ENCODE results near the gene SND1. TPM values are rescaled to one million over a fixed set of nuclear protein-coding genes. Genes with fewer than 3 reads are reported as not detected.

Gene SND1
- total and polyA plus RNA-seq, 12 donors: 58.9 to 266 (median 132) TPM

DNA sequence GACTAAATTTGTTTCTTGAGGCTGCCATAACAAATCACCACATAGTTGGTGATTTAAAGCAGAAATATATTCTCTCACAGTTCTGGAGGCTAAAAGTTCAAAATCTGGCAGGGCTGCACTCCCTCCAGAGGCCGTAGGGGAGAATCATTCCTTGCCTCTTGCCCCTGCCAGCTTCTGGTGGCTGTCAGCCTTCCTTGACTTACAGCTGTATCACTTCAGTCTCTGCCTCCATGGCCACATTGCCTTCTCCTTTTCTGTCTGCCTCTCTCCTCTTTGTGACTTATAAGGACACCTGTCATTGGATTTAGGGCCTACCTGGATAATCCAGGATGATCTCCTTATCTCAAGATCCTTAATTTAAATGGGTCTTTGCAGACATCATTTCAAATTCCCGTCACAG, 385.1 kb downstream of the SND1 start:
- no peak for TF ChIP-seq POLR2A (IDR thresholded peaks at IDR 0.05)
- TF ChIP-seq, protein P1, sequence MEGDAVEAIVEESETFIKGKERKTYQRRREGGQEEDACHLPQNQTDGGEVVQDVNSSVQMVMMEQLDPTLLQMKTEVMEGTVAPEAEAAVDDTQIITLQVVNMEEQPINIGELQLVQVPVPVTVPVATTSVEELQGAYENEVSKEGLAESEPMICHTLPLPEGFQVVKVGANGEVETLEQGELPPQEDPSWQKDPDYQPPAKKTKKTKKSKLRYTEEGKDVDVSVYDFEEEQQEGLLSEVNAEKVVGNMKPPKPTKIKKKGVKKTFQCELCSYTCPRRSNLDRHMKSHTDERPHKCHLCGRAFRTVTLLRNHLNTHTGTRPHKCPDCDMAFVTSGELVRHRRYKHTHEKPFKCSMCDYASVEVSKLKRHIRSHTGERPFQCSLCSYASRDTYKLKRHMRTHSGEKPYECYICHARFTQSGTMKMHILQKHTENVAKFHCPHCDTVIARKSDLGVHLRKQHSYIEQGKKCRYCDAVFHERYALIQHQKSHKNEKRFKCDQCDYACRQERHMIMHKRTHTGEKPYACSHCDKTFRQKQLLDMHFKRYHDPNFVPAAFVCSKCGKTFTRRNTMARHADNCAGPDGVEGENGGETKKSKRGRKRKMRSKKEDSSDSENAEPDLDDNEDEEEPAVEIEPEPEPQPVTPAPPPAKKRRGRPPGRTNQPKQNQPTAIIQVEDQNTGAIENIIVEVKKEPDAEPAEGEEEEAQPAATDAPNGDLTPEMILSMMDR (IDR thresholded peaks at IDR 0.05): no peak
- WGBS, 4 donors: 85 to 97% (median 92%) methylated on average over 2 of the region's 2 CpGs
- intact Hi-C loops (cut with DNase I): loop anchor here (5.0 to 10.0 kb wide), 3 partner anchors 98 to 322 kb away; no protein-coding TSS in a partner anchor

GRCh38 chr7:128037880-128038619, 386.1 kb downstream of the SND1 start:
- Histone ChIP-seq H3K4me3 (no peak overlapping the region), H3K36me3 (replicated peaks in 1 of 2) (no peaks in the 10 kb centered on the region), H3K9me3 (replicated peaks in 1 of 3) (no peaks in the 10 kb centered on the region), H3K4me1 (replicated peaks in 1 of 2) (peaks cover 7 to 16% of the 10 kb centered on the region in 2 donors), H3K27me3 (no peaks in the 10 kb centered on the region), H3K27ac (no peak overlapping the region)
- intact Hi-C loops (cut with DNase I): loop anchor here (5.0 to 10.0 kb wide), 3 partner anchors 97 to 323 kb away; no protein-coding TSS in a partner anchor
- TF ChIP-seq, protein P1 (IDR thresholded peaks at IDR 0.05): no peak
- TF ChIP-seq POLR2A (IDR thresholded peaks at IDR 0.05): no peak
- WGBS, 4 donors: 91 to 97% (median 96%) methylated on average over 8 of the region's 8 CpGs
- no peak for DNase-seq

More for the DNA sequence above, 385.1 kb downstream of the SND1 start:
- Histone ChIP-seq H3K4me1 (replicated peaks in 1 of 2) (peaks cover 14 to 23% of the 10 kb centered on the region in 2 donors), H3K27ac (no peak overlapping the region), H3K9me3 (replicated peaks in 1 of 3) (no peaks in the 10 kb centered on the region), H3K36me3 (replicated peaks in 1 of 2) (no peaks in the 10 kb centered on the region), H3K4me3 (no peak overlapping the region), H3K27me3 (no peaks in the 10 kb centered on the region)
- DNase-seq: no peak

DNA sequence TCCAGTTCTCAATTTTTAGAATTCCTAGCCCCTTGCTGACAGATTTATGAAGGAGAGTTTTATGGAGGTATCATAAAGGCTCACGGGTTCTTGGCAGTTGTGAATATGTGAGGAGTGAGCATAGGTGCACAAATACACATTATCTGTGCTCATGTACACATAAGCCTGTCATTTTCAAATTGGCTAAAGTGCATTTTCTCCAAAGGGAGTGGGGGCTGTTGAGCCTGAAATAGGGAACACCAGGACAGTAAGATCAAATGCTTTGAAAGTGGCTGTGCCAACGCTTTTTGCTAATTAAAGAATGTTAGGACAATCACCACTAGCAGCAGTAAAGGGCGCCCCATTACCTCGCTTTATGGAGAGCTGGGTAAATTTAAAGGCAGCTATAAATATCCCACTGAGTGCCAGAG, 387.6 kb downstream of the SND1 start:
- intact Hi-C loops (cut with DNase I): loop anchor here (5.0 to 10.0 kb wide), 3 partner anchors 95 to 325 kb away; no protein-coding TSS in a partner anchor
- no peaks in the 10 kb centered on the region for H3K36me3 ChIP-seq (replicated peaks in 1 of 2)
- no peak for DNase-seq
- no peak overlapping the region for H3K4me3 ChIP-seq
- 96 to 99% (median 97%) methylated on average over 4 of the region's 4 CpGs for WGBS, 4 donors
- no peak for TF ChIP-seq POLR2A (IDR thresholded peaks at IDR 0.05)
- TF ChIP-seq, protein P1 (IDR thresholded peaks at IDR 0.05): no peak
- no peak overlapping the region for H3K27ac ChIP-seq
- no peaks in the 10 kb centered on the region for H3K27me3 ChIP-seq
- no peaks in the 10 kb centered on the region for H3K9me3 ChIP-seq (replicated peaks in 1 of 3)
- peaks cover 7 to 15% of the 10 kb centered on the region in 2 donors for H3K4me1 ChIP-seq (replicated peaks in 1 of 2)

DNA sequence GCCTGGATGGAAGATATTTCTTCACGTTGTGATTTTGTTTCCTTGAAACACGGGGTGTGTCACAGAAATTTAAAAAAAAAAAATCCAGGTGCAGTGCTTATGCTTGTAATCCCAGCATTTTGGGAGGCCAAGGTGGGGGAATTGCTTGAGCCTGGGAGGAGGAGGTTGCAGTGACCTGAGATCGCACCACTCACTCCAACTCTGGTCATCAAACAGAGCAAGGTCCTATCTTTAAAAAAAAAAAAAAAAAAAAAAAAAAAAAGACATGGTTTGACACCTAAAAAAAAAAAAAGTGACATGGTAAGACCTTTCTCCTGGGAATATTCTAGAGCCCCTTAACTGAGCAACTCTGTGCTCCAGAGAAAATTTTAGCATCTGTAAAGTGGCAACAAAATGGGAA, 388.2 kb downstream of the SND1 start:
- TF ChIP-seq, protein P1 (IDR thresholded peaks at IDR 0.05): no peak
- TF ChIP-seq POLR2A (IDR thresholded peaks at IDR 0.05): no peak
- Histone ChIP-seq H3K36me3 (replicated peaks in 1 of 2) (no peaks in the 10 kb centered on the region), H3K27ac (no peak overlapping the region), H3K27me3 (no peaks in the 10 kb centered on the region), H3K9me3 (replicated peaks in 1 of 3) (no peaks in the 10 kb centered on the region), H3K4me3 (no peak overlapping the region), H3K4me1 (replicated peaks in 1 of 2) (peaks cover 7 to 9% of the 10 kb centered on the region in 2 donors)
- DNase-seq: no peak
- 73 to 90% (median 88%) methylated on average over 3 of the region's 3 CpGs for WGBS, 4 donors
- intact Hi-C loops (cut with DNase I): loop anchor here in 1 of 2 donors (5.0 kb wide), 1 partner anchor 167 kb away; no protein-coding TSS in a partner anchor
